ENCODE data around the gene ARHGAP28. TPM values are rescaled to one million over a fixed set of nuclear protein-coding genes. Genes with fewer than 3 reads are reported as not detected.
A peak's percentile ranks its signal among the peaks of the same experiment; 100 is the strongest.

The ARHGAP28 gene
- total RNA-seq: 10 to 100 TPM in 2 of 3 donors, 1 to 10 TPM in 1; 7.3 to 13.0 (median 10.8) TPM

- no peaks in the 10 kb centered on the region for H3K36me3 ChIP-seq
- no peaks in the 10 kb centered on the region for H3K4me1 ChIP-seq
- H3K4me3 ChIP-seq: peak within 1 kb of the TSS; percentile 68 to 83 (median 68)
- H3K27me3 ChIP-seq: no peaks in the 10 kb centered on the region
- intact Hi-C loops (cut with DNase I; ENCODE audit: low total_unique reads): no loop called here
- peak; percentile 59 to 62 for DNase-seq (ENCODE audit: low spot score in 2 of 2)
- H3K9me3 ChIP-seq: no peaks in the 10 kb centered on the region
- TF ChIP-seq POLR2A (IDR thresholded peaks at IDR 0.05): no peak
- peak in 2 of 3 donors; percentile 9 to 56 for TF ChIP-seq POLR2AphosphoS5 (IDR thresholded peaks at IDR 0.05)
- peak in 1 of 3 donors; percentile 9 for TF ChIP-seq CTCF (IDR thresholded peaks at IDR 0.05)
- peak within 1 kb of the TSS; percentile 70 to 88 for H3K27ac ChIP-seq
Observed at GRCh38 chr18:6729247-6730091, at the start of gene ARHGAP28. TSS of gene ARHGAP28 (plus strand) at chr18:6729716. CDS start at chr18:6729822, 106 bp downstream.

GRCh38 chr18:6681331-6681875 is 48.1 kb upstream of the ARHGAP28 start:
- intact Hi-C loops (cut with DNase I; ENCODE audit: low total_unique reads): no loop called here
- DNase-seq (ENCODE audit: low spot score in 2 of 2): no peak
- H3K27me3 ChIP-seq: no peaks in the 10 kb centered on the region
- H3K4me3 ChIP-seq: no peak overlapping the region
- H3K36me3 ChIP-seq: no peaks in the 10 kb centered on the region
- no peaks in the 10 kb centered on the region for H3K9me3 ChIP-seq
- TF ChIP-seq CTCF (IDR thresholded peaks at IDR 0.05) (no peak), POLR2A (IDR thresholded peaks at IDR 0.05) (no peak), POLR2AphosphoS5 (IDR thresholded peaks at IDR 0.05) (no peak)
- H3K27ac ChIP-seq: no peak overlapping the region
- H3K4me1 ChIP-seq: no peaks in the 10 kb centered on the region

DNA sequence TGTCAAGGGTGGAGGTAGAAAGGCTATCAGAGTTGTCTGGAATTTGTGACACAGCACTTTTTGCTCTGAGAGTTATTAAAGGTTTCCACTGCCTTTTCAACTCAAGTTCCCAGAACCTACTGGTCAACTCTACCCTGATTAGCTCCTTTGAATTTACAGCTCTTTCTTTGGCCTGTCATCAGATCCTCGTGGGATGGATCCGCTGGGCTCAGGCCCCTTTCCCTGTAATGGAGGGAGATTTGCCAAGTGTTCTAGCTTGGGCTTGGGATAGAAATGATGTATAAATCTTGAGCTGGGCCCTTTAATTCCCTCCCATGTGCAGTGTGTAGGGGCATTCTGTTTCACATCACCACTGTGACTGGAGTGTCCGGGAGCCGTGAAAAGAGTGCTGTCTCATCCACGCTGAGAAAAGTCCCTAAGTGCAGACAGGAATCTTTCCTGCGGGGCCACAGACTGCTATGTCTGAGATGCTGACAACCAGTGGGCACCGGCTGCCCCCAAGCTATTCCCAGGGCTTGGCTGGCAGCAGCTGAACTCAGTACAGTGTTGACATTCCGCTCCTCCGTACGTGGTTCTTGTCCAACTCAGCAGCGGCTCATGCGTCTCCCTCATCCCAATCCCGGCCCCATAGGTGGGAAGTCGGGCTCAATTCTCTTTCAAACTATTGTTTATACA is 46.9 kb upstream of the ARHGAP28 start:
- intact Hi-C loops (cut with DNase I; ENCODE audit: low total_unique reads): loop anchor here (2.0 kb wide), 1 partner anchor 28 kb away; no protein-coding TSS in a partner anchor
- Histone ChIP-seq H3K4me3 (no peak overlapping the region), H3K27ac (no peak overlapping the region), H3K4me1 (no peaks in the 10 kb centered on the region), H3K9me3 (no peaks in the 10 kb centered on the region), H3K27me3 (no peaks in the 10 kb centered on the region), H3K36me3 (no peaks in the 10 kb centered on the region)
- DNase-seq (ENCODE audit: low spot score in 2 of 2): no peak
- no peak for TF ChIP-seq POLR2AphosphoS5 (IDR thresholded peaks at IDR 0.05)
- TF ChIP-seq CTCF (IDR thresholded peaks at IDR 0.05): no peak
- no peak for TF ChIP-seq POLR2A (IDR thresholded peaks at IDR 0.05)

DNA sequence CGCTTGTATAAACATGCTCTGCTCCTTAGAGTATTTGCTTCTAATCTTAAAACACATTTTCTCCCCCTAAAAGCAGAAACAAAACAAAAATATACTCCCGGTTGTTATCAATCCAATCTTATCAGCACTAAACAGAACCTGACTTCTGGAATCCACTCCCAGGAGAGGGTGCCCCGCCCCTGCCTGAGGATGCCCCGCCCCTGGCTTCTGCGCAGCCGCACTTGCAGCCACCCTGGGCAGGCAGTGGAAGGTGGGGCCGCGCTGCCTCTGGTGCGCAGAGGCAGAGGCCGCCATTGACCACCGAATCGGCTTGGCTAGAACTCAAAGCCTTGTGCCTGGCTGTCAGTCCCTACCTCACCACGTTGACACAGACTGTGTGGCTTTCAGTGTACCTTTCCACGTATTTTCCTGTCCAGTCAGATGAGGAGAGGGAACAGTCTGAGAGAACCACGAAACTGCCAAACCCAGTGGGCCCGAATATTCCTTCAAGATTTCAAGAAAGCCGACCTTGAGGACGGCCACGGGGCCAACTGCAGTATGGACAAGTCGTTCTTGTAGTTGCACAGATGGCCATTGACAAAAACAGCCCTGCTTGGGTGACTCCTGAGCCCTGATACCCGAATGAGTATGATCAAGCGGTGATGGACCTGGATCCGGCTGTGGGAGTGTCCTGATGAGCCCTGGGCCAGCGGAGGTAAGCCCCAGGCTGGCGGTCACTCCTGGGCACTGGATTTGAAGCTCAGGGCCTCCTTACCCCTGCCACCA is 46.2 kb upstream of the ARHGAP28 start:
- intact Hi-C loops (cut with DNase I; ENCODE audit: low total_unique reads): loop anchor here (2.0 kb wide), 1 partner anchor 28 kb away; no protein-coding TSS in a partner anchor
- Histone ChIP-seq H3K27ac (no peak overlapping the region), H3K4me3 (no peak overlapping the region), H3K27me3 (no peaks in the 10 kb centered on the region), H3K4me1 (no peaks in the 10 kb centered on the region), H3K36me3 (no peaks in the 10 kb centered on the region), H3K9me3 (no peaks in the 10 kb centered on the region)
- no peak for DNase-seq (ENCODE audit: low spot score in 2 of 2)
- TF ChIP-seq POLR2AphosphoS5 (IDR thresholded peaks at IDR 0.05): no peak
- TF ChIP-seq CTCF (IDR thresholded peaks at IDR 0.05): no peak
